NCI-H526 (cell line): ENCODE data around the gene TNFAIP8L1.
"Not testable (repeated sequence)": the region's sequence is repeated elsewhere in the genome, so short reads cannot be mapped to it uniquely, and the experiment has no call there.

ENCODE experiments used
- DNase-seq, 2 experiments: peaks; one replicate each; lab custom pipeline; 2025; lab: John Stamatoyannopoulos, UW

TNFAIP8L1 gene

DNA sequence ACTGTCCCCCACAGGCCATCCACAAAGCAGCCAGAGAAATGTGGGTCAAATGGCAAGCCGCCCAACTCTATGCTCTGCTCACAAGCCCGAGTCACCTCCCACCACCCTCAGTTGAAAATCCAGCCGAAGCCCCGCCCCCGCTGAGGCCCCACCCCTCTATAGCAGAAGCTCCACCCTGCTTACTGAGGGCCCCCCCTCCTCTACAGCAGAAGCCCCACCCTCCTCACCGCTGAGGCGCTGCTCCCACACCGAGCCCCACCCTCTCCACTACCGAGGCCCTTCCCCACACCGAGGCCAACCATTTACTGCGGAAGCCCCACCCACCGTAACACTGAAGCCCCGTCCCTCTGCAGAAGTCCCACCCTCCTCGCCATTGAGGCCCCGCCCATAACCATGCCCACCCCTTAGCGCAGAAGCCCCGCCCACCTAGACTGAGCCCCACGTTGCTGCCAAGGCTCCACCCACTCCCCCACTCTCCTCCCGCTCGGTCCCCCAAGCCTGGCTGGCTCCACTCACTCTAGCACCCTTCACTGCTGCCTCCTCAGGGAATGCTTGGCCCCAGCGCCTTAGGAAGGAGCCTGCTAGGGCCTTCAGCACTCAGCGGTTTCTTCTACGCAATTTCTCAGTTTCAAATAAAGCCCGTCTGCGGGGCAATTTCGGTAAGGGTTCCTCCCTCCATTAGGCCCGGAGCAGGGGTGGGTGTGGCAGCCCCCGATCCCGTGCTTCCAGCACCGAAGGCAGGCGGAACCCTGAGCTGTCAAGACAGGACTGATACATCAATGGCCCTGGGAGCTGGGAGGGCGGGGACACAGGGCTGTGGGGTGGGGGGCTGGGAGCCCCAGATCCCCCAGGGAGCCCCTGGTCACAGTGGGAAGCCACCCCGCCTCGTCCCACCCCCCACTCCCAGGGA is 39.8 kb downstream of the TNFAIP8L1 start:
- peak in 1 of 2 experiments; percentile 48 for DNase-seq

DNA sequence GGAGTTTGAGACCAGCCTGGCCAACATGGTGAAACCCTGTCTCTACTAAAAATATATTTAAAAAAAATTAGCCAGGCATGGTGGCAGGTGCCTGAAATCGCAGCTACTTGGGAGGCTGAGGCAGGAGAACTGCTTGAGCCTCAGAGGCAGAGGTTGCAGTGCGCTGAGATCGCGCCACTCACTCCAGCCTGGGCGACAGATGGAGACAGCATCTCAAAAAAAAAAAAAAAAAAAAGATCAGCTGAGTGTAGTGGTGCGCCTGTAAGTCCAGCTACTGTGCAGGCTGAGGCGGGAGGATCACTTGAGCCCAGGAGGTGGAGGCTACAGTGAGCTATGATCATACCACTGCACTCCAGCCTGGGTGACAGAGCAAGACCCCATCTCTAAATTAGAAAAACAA is 40.7 kb downstream of the TNFAIP8L1 start:
- not testable (repeated sequence) for DNase-seq

DNA sequence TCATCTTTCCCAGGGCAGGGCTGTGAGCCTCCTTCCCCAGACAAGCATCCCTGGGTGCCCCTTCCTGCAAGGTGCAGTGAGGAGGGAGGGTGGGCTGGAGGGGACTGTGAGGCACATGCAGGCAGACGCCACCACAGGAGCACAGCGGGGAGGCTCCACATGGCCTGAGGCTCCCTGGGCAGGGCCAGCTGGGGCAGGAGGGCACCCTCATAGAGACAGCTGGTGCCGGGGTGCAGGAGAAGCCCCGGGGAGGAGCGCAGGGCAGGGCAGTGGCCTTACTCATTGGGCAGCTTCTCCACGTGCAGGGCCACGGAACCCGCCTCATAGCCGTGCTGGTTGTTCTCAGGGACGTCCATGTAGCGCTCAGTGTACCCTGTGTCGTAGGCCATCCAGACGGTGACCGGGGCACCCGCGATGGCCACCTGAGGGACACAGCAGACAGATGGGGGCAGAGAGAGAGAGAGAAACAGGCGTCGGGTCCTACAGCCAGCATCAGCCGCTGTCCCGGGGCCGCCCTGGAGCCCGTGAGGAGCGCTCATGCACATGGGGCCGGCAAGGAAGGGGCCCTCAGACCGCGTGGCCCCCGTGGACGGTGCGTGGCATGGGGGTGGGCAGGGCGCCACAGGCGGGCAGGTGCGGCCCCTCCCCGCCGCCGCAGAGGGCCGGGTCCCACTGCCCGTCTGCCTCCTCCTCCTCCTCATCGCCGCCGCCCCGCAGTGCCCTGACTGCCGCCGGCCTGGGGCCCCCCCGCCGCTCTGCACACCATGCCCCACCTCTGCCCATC is 43.3 kb downstream of the TNFAIP8L1 start:
- no peak for DNase-seq

DNA sequence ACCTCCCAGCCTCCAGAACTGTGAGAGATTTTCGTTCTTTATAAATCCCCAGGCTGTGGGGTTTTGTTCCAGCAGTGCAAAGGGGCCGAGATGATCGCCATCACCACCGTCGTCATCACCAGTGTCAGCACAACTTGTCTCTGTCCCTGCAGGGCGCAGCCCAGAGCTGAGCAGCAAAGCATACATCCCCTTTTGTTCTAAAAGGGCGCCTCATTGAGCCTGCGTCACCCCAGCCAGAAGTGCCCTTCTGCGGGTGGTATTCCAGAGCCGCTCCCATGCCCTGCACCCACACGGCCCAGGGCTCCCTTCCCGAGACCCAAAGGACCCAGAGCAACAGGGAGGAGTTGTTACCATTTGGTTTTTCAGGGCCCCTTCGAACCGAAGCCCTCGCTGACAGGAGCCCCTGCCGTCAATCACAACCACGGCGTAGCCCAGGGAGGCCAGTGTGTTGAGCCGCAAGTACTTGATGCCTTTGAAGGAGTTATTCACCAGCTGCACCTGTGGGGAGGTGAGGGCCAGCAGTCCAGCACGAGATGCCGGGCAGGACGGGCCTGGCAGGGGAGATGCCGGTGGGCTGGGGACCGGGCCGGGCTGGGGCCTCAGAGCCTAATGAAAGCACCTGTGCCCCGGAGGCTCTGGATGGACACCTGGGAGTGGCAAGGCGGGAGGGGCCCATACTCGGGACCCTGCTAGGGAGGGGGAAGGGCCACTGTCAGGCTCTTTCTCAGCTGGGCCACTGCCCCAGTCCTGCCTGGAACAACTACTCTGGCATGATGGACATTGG is 45.2 kb downstream of the TNFAIP8L1 start:
- DNase-seq, result no peak

DNA sequence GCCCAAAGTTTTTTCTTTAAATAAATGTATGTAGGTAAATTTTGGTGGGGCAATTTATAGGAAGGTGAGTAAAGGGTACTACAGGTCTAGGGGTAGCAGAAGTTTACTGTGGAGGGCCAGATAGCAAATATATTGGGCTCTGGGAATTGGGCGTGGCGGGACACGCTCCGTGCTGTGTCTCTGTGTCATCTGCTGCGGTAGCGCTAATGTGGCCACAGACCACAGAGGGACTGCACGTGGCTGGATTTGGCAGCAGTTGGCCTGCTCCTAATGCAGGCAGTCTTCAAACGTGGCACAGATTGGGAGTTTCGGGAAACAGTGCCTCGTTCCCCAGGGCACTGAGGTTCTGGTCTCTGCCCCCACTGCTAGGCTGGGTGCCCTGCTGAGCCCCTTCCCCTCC is 47.4 kb downstream of the TNFAIP8L1 start:
- no peak for DNase-seq

DNA sequence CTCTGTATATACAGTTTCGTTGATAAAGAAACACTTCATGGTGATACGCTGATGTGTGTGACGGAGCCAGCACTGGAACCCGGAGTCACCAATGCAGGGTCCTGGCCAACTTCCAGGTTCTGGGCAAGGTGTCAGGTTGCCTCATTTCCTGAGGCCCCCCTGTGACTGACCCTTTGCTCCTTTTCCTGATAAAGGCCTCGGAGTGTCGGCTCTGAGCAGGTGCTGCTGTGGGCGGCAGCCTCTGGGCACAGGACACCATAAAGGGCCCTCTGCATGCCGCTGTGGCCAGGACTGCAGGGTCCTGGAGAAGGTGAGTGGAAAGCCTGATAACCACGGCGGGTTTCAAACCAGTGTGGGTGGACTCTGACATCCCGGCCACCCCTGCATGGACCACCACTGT is 48.1 kb downstream of the TNFAIP8L1 start:
- no peak for DNase-seq

DNA sequence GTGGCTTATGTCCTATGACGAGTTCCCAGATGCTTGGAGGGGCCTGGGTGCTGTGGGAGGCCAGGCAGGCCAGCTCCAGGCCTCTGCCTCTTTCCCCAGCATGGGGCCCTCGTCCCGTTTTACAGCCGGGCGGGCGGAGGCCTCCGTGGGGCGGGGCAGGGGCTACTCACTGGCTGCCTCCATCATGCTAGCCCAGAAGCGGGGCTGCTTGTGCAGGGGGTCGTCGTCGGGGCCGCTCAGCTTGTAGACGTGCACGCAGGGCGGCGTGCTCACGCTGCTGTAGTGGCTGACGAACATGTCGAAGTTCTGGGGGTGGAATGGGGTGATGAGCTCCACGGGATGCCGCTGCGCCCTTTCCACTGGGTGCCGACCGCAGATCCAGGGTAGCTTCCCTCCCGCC is 49.3 kb downstream of the TNFAIP8L1 start:
- DNase-seq, result no peak

DNA sequence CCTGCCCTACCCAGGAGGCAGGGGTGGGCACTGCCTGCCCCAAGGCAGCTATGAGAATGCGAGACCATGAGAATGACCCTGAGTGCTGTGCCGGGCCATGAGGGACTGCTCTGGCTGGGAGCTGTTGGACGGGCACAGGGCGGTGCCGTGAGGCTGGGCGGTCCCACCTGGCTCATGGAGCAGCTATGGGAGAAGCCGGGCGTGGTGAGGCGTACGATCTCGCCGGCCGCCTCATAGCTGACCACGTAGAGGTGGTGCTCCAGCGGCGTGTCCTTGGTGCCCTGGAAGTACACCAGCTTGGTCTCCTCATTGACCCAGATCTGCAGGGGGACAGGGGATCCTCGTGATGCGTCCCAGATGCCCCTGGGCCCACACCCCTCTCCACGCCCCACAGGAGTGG is 50.1 kb downstream of the TNFAIP8L1 start:
- no peak for DNase-seq

DNA sequence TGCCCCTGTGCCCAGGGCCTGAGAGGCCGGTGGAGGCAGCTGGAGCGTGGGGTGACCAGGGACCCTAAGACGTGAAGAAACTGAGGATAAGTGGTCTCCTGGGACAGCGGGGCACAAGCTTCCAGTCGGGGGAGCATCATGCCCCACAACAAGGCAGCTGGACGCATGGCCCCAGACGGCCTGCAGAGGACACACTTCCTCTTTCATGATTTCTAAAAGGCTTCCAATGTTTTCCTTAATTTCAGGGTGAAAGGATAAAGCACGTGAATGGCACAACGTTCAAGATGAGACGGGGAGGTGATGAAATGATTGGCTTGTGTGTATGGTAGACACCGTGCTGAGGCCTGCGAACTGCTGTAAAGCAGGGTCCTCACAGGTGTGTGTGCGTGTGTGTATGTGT is 51.0 kb downstream of the TNFAIP8L1 start:
- DNase-seq, result no peak

DNA sequence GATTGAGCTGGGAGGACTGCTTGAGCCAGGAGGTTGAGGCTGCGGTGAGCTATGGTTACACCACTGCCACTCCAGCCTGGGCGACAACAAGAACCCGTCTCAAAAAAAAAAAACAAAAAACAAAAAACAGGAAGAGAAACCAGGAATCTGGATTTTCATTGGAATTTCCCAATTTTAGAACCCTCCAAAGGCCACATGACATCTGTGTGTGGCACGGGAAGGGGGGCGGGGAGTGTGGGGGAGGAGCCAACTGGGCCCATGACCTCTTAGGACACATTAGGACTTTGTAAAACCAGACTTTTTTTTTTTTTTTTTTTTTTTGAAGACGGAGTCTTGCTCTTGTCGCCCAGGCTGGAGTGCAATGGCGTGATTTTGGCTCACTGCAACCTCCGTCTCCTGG is 52.1 kb downstream of the TNFAIP8L1 start:
- no peak for DNase-seq

DNA sequence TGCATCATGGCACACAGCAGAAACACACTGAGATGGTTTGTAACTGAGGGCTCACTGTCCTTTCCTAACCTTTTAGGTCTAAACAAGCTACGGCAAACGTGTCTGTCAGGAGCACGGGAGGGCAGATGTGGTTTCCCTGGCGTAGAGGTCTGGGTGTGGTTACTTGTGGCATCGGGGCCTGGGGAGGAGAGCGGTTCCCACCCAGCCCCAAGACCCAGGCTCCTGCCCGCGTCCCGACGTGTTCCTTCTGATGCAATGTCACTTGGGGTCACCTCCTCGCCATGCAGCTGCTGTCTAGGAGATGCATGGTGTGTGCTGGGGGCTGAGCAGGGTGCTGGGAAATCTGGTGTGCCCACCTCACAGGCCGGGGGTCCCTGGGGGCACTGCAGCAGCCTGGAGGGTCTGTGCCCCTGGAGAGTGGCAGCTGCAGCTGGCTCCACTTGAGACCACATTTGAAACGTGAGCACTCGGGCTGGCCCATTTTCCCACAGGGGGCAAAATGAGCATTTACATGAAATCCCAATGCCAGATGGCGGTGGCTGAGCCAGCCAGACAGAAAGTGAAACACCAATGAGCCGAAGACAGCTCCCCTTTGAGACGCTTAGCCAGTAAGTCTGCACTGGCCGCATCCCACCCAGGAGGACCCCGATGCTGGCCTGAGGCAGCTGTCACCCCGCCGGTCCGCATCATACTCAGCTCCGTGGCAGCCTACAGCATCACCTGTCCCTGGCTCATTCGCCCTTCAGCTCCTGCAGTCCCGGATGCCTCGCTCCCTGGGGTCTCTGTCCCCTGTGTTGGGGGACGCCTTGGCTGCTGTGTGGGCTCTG is 53.1 kb downstream of the TNFAIP8L1 start:
- no peak for DNase-seq

DNA sequence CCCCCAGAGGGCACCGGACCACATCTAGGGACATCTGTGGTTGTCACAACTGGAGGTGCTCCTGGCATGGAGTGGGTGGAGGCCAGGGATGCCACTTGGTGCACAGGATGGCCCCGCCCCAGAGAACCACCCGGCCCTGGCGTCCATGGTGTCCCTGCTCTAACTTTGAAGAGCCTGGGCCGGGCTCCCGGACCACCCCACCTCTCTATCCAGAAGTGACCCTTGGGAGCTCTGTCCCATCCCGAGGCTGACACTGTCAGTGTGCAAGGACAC is 53.7 kb downstream of the TNFAIP8L1 start:
- no peak for DNase-seq

DNA sequence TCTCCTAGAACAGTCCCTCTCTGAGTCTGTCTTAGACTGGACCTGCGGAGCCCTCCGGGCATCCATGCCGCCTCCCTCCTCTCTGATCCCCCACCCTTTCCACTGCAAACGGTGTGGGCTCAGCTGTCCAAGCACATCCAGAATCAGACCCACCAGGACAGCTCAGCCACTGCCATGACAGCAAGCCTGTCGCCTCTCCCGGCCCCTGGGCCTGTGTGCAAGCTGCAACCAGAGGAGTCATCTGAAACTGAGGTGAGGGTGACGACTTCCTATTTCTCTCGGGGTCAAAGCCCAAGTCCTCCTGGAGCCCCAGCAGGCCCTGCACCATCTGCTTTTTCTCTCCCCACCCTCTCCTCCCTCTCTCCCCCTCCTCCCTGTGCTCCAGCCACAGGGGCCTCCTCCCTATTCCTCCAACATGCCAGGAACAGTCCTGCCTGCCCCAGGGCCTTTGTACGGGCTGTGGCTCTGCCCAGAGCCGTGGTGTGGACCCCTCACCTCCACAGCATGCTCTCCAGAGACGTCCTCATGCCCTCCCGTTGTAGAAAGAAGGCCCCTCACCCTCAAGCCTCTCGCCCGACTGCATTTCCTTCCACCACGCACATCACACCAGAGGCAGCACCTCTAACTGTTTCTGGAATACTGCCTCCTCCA is 54.3 kb downstream of the TNFAIP8L1 start:
- DNase-seq, result no peak

DNA sequence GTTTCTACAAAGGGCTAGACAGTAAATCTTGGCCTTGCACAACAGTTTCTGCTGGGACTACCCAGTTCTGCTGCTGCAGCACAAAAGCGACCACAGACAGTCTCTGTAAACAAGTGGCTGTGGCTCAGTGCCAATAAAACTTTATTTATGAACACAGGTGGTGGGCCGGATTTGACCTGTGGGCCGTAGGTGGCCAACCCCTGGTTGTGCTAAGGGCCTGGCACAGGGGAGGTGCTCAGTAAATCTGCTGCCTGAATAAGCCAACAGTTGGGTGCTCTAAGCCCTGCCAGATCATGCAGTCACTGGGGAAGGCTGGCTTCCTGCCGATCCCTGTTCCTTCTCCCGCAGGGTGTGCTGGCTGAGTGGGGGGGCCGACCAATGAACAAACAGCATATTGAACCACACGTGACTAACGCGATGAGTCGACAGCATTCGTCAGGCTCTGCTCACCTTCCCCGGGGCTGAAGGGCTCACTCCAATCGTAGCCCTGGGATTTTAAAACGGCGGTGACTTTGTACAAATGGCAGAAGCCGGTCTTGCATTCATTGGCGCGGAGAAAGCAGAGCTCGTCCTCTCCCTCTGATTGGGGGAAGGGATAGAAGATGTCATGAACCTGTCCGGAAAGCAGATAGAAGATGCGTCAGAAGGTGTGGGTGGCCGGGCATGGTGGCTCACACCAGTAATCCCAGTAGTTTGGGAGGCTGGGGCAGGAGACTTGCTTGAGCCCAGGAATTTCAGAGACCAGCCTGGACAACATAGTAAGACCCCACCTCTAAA is 55.1 kb downstream of the TNFAIP8L1 start:
- DNase-seq, result no peak

DNA sequence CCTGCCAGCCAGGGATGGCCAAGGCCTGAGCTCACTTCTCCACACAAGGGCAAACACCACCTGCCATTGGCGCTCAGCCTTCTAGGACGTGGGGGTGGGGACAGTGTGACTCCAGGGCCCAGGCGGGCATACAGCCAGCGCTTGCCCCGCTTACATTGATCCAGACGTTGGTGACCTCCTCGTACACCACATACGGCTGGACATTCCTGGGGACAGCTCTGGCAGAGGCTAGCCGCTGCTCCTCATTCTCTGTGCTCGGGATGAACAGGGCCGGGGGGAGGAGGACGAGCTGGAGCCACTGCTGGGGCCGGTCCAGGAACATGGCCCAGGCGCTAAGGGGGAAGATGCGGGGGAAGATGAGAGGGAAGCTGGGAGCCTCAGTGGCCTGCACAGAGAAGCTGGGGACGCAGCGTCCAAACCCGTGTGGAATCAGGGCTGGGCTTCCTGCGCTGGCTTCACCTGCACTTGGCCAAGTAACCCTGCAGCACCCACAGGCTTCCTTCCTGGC is 56.0 kb downstream of the TNFAIP8L1 start:
- no peak for DNase-seq

DNA sequence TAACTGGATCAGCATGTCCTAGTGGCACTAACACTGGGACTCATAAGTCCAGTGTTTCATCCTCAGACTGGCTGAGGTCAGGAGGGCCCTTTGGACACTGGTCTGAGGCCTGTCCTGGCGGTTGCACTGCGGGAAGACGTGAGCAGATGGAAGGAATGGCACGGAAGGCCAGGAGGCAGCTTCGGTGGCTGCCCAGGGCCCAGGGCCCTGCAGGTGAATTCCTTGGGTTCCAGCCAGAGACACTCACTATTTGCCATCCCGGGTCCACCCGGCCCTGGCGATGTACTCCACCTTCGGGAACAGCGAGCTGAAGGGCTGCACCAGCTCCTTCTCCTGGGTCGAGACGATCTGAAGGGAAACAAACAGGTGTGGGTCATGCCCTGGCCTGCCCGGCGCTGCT is 58.0 kb downstream of the TNFAIP8L1 start:
- no peak for DNase-seq

DNA sequence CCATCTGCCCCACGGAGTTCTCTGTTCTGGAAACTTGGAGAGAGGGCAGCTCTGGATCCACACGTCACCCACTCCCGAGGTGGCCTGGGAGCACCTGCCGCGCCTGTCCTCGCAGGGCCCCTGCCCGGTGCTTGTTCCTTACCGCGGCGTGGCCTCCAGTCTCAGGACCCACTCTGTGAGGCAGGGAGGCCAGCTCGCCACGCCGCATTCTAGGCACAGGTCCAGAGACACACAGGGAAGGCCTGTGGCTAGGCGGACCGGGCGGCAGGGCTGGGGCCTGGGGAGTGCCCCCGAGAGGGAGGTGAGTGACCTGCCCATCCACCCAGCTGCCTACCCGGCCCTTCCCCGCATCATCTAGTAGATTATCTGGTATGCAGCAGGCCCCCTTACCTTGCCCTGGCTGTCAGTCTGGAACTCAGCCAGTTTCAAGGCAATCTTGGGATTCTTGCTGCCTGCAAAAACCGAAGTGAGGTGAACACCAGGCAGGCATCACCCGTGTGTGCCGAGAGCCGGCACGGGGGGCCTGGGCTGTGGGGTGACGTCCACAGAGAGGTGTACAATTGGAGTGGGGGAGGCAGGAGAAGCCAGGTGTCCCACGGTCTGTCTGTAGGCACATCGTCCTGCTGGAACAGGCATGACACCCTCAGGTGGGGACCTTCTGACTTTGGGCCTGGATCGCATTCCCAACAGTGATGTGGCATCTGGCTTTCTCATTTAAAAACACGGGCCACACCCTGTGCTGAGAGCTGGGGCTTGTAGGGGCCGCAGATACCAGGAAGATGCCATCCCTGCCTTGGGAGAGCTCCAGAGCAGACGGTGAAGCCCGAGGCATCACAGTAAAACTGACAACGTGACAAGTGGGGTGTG is 60.7 kb downstream of the TNFAIP8L1 start:
- no peak for DNase-seq

DNA sequence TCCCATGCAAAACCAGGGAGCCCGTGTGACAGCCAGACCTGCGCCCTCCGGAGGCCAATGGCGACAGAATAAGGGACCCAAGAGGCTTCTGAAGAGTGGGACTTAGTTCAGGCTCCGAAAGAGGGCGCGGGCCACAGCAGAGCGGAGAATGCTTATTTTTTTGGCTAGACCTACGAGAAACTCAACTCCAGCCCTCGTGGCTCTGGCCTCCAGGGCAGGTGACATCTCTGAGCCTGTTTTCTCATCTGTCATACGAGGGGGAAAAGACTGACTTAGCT is 61.3 kb downstream of the TNFAIP8L1 start:
- DNase-seq, result no peak

DNA sequence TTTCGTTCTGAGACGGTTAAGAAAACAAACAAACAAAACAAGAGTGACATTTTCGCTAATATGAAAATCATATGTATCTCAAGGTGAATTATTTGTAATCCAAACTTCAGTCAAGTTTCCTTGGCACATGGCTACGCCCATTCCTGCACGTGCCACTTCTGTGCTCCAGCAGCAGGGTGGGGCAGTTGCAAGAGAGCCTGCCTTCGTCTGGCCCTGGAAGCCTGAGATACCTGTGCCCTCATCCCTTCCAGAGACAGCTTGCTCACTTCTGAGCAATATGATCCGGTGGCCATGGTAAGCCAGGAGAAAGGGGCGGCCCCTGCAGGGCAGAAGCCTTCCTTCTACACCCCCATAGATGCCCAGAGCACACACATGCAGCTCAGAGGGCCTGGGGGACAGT is 62.2 kb downstream of the TNFAIP8L1 start:
- DNase-seq, result no peak

DNA sequence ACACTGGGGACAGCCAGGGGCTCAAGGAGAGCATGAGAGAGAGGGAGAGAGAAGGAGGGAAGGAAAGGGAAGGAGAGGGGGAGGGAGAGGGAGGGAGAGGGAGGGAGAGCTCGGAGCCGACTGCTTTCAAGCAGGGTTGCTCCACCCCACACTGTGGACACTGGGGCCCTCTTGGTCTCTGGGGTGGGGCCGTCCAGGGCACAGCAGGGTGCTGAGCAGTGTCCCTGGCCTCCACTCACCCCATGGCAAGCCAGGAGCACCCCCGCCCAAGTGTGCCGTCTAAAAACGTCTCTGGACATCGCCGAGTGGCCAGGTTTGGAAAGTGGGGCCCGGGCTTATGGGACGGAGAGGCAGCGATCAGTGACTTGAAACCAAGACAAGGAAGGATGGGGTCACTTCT is 63.4 kb downstream of the TNFAIP8L1 start:
- no peak for DNase-seq
